ENCODE data around the gene OR52D1. TPM values are rescaled to one million over a fixed set of nuclear protein-coding genes. Genes with fewer than 3 reads are reported as not detected.

Gene OR52D1
- polyA plus RNA-seq, result not detected
- long read RNA-seq, donor 1, result 0 reads
- long read RNA-seq, donor 2, result 0 reads
- long read RNA-seq, donor 3, result 0 reads
- long read RNA-seq, donor 4, result 0 reads
- long read RNA-seq, donor 5, result 0 reads
- long read RNA-seq, donor 6, result 0 reads
- long read RNA-seq, donor 7, result 0 reads
- long read RNA-seq, donor 8, result 0 reads
- long read RNA-seq, donor 9, result 0 reads
- long read RNA-seq, donor 10, result 0 reads

GRCh38 chr11:5488385-5488784 lies at the start of gene OR52D1:
TSS of gene OR52D1 (plus strand) at chr11:5488685. CDS start at chr11:5488707, 22 bp downstream.
- no peak for DNase-seq
- no peak for FAIRE-seq
- Histone ChIP-seq H3K27ac (ENCODE audit: low read depth in 1 of 3, low read length in 2 of 3) (no peak within 1 kb of the TSS), H3K4me3 (ENCODE audit: low read depth in 1 of 3, low read length in 3 of 3) (no peak within 1 kb of the TSS), H3K27me3 (ENCODE audit: control insufficient read depth in 3 of 3, insufficient read depth in 3 of 3, low read length in 3 of 3) (no peaks in the 10 kb centered on the region), H3K9me3 (ENCODE audit: control insufficient read depth in 2 of 2, insufficient read depth in 1 of 2, low read depth in 1 of 2, low read length in 1 of 2) (no peaks in the 10 kb centered on the region), H3K4me1 (ENCODE audit: control insufficient read depth in 3 of 3, insufficient read depth in 2 of 3, low read depth in 1 of 3, low read length in 2 of 3) (no peaks in the 10 kb centered on the region), H3K36me3 (ENCODE audit: control insufficient read depth in 3 of 3, insufficient read depth in 2 of 3, low read depth in 1 of 3, low read length in 3 of 3) (no peaks in the 10 kb centered on the region)

DNA sequence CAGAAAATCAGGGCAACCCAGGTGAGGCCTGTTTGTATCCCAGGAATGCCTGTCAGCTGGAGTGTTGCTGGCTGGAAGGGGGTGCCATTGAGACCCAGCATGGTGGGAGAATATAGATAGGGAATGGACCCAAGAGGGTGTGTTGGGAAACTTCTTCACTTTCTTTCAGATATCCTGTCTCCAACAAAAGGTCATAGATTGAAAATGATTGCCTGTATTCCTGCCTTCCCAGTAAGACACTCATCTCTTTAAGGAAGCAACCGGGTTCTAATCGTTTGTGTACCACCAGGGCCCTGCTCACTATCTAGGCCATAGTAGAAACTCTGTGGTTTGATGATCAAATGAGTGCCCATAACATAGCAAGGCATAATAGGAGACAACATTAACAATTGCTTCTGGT lies 47.1 kb upstream of the OR52D1 start, which contains the start of gene OR51I1:
OR51I1 (minus strand) TSS at position 101 of the 400 bp plus-strand sequence; CDS start at position 101, 0 bp downstream.
- DNase-seq (no peak), FAIRE-seq (no peak)
- 28 to 37% (median 35%) methylated on average over 2 of the region's 2 CpGs for WGBS, 3 donors

DNA sequence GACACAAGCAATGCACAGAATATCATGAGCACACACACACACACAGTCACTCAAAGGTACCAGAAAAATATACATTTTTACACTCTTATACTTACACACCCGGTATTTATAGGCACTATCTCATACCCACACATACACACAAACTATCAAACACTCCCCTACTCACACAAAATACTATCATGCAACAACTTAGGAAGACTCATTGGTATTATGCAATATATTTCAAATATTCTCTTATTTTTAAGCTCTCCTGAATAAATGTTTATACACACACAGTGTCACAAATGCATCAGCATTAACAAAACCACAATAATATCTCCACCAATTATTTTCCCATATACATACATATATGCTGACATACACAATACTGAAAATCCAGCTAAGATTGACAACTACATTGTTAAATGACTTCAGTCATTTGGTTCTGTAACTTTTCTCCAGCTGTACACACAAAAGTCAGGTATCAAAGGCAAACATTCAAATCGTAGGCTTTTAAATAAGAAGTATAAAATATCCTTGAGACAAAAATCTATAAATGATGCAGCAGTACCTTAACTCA lies 44.6 kb upstream of the OR52D1 start:
- whole genome bisulfite sequencing, 3 donors, result 25 to 71% (median 39%) methylated on average over 2 of the region's 2 CpGs

More for the DNA sequence above, 47.1 kb upstream of the OR52D1 start, which contains the start of gene OR51I1:
- H3K36me3 ChIP-seq (ENCODE audit: control insufficient read depth in 3 of 3, insufficient read depth in 2 of 3, low read depth in 1 of 3, low read length in 3 of 3), result no peaks in the 10 kb centered on the region
- H3K9me3 ChIP-seq (ENCODE audit: control insufficient read depth in 2 of 2, insufficient read depth in 1 of 2, low read depth in 1 of 2, low read length in 1 of 2), result no peaks in the 10 kb centered on the region
- no peak within 1 kb of the TSS for H3K27ac ChIP-seq (ENCODE audit: low read depth in 1 of 3, low read length in 2 of 3)
- no peaks in the 10 kb centered on the region for H3K4me1 ChIP-seq (ENCODE audit: control insufficient read depth in 3 of 3, insufficient read depth in 2 of 3, low read depth in 1 of 3, low read length in 2 of 3)
- H3K4me3 ChIP-seq (ENCODE audit: low read depth in 1 of 3, low read length in 3 of 3), result no peak within 1 kb of the TSS
- H3K27me3 ChIP-seq (ENCODE audit: control insufficient read depth in 3 of 3, insufficient read depth in 3 of 3, low read length in 3 of 3), result peaks cover 0 to 2% (median 0%) of the 10 kb centered on the region in 3 donors

DNA sequence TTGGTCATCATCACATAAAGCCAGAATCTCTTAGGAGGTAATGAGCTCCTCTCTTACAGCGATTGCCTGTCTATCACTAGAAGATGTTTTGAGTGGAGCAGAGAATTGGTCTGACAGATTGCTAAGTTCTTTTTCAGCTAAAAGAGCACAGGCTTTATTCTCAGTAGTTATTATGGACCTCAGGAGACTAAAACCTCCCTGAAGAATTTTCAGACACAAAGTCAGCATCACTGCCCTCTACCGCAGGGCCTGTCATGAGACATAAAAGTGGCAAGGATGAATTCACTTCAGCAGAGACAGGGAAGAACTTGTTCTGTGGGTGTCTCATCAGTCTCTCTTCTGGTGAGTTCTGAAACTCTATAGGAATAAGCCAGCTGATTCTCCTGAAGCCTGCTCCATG lies 39.5 kb upstream of the OR52D1 start, which contains the start of gene OR51I2:
OR51I2 (plus strand) TSS at position 301 of the 400 bp plus-strand sequence. CDS start 4,166 bp downstream, outside the sequence.
- H3K9me3 ChIP-seq (ENCODE audit: control insufficient read depth in 2 of 2, insufficient read depth in 1 of 2, low read depth in 1 of 2, low read length in 1 of 2), result no peaks in the 10 kb centered on the region
- peaks cover 0 to 2% (median 0%) of the 10 kb centered on the region in 3 donors for H3K27me3 ChIP-seq (ENCODE audit: control insufficient read depth in 3 of 3, insufficient read depth in 3 of 3, low read length in 3 of 3)
- no peak within 1 kb of the TSS for H3K4me3 ChIP-seq (ENCODE audit: low read depth in 1 of 3, low read length in 3 of 3)
- no peaks in the 10 kb centered on the region for H3K4me1 ChIP-seq (ENCODE audit: control insufficient read depth in 3 of 3, insufficient read depth in 2 of 3, low read depth in 1 of 3, low read length in 2 of 3)
- H3K27ac ChIP-seq (ENCODE audit: low read depth in 1 of 3, low read length in 2 of 3), result no peak within 1 kb of the TSS
- 92 to 98% (median 95%) methylated on average over 2 of the region's 2 CpGs for WGBS, 3 donors
- FAIRE-seq (no peak), DNase-seq (no peak)
- no peaks in the 10 kb centered on the region for H3K36me3 ChIP-seq (ENCODE audit: control insufficient read depth in 3 of 3, insufficient read depth in 2 of 3, low read depth in 1 of 3, low read length in 3 of 3)

More for the DNA sequence above, 44.6 kb upstream of the OR52D1 start:
- Histone ChIP-seq H3K36me3 (ENCODE audit: control insufficient read depth in 3 of 3, insufficient read depth in 2 of 3, low read depth in 1 of 3, low read length in 3 of 3) (no peaks in the 10 kb centered on the region), H3K27me3 (ENCODE audit: control insufficient read depth in 3 of 3, insufficient read depth in 3 of 3, low read length in 3 of 3) (peaks cover 0 to 2% (median 0%) of the 10 kb centered on the region in 3 donors), H3K27ac (ENCODE audit: low read depth in 1 of 3, low read length in 2 of 3) (no peak overlapping the region), H3K4me1 (ENCODE audit: control insufficient read depth in 3 of 3, insufficient read depth in 2 of 3, low read depth in 1 of 3, low read length in 2 of 3) (no peaks in the 10 kb centered on the region), H3K4me3 (ENCODE audit: low read depth in 1 of 3, low read length in 3 of 3) (no peak overlapping the region), H3K9me3 (ENCODE audit: control insufficient read depth in 2 of 2, insufficient read depth in 1 of 2, low read depth in 1 of 2, low read length in 1 of 2) (no peaks in the 10 kb centered on the region)
- FAIRE-seq (no peak), DNase-seq (no peak)

DNA sequence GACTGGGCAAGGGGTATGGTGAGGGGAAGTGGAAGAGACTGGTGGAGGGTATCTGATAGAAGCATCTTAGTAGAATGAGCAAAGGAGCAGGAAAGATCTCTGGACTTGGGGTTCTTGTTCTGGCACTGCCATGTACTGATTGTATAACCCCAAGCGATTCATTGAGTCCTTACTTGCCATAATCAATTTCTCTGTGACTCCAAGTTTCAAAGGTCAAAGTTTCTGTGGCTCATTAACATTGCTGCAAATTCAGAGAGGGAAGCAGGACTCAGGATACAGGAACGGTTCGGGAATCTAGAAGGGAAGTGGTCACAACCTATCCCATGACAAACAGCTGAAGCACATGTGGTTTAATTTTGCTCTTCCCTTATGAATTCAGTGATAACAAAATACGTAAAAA lies 39.1 kb upstream of the OR52D1 start:
- H3K4me1 ChIP-seq (ENCODE audit: control insufficient read depth in 3 of 3, insufficient read depth in 2 of 3, low read depth in 1 of 3, low read length in 2 of 3), result no peaks in the 10 kb centered on the region
- peaks cover 0 to 2% (median 0%) of the 10 kb centered on the region in 3 donors for H3K27me3 ChIP-seq (ENCODE audit: control insufficient read depth in 3 of 3, insufficient read depth in 3 of 3, low read length in 3 of 3)
- H3K27ac ChIP-seq (ENCODE audit: low read depth in 1 of 3, low read length in 2 of 3), result no peak overlapping the region
- no peaks in the 10 kb centered on the region for H3K36me3 ChIP-seq (ENCODE audit: control insufficient read depth in 3 of 3, insufficient read depth in 2 of 3, low read depth in 1 of 3, low read length in 3 of 3)
- FAIRE-seq (no peak), DNase-seq (peak in 1 of 2 donors; percentile 12)
- WGBS, 3 donors, result 20 to 67% (median 43%) methylated on average over 4 of the region's 4 CpGs
- no peaks in the 10 kb centered on the region for H3K9me3 ChIP-seq (ENCODE audit: control insufficient read depth in 2 of 2, insufficient read depth in 1 of 2, low read depth in 1 of 2, low read length in 1 of 2)
- H3K4me3 ChIP-seq (ENCODE audit: low read depth in 1 of 3, low read length in 3 of 3), result no peak overlapping the region

DNA sequence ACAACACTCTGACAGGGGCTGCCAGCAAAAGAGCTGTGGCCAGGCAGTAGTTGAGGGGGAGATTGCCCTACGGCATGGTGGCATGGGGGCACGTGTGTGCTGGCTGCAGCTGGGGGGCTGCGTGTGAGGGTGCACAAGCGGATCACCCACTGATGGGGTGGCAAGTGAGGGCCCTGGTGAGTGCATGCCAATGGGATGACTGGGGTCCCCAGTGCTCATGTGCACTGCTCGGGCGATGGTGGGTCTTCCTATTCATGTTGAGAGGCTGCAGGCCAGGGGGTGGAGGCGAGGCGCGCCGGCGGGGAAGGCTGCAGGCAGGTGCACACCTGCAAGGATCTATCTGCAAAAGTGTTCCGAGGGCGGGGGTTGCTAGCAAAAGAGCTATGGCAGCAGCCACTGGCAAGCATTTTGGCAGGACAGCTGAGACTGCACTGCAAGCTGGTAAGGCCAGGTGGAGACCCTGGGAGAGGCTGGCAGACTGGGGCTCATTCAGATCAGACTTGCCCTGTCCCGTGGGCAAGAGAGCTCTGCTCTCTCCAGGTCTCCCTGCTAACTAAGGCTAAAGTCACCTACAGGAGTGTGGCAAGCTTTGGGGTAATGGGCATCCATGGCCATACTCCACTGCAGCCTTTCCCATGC lies 27.4 kb upstream of the OR52D1 start:
- WGBS, 3 donors, result 89 to 92% (median 90%) methylated on average over 14 of the region's 14 CpGs
- DNase-seq, result no peak
- H3K27ac ChIP-seq (ENCODE audit: low read depth in 1 of 3, low read length in 2 of 3), result no peak overlapping the region
- H3K4me1 ChIP-seq (ENCODE audit: control insufficient read depth in 3 of 3, insufficient read depth in 2 of 3, low read depth in 1 of 3, low read length in 2 of 3), result no peaks in the 10 kb centered on the region
- no peak for FAIRE-seq
- H3K36me3 ChIP-seq (ENCODE audit: control insufficient read depth in 3 of 3, insufficient read depth in 2 of 3, low read depth in 1 of 3, low read length in 3 of 3), result no peaks in the 10 kb centered on the region
- no peaks in the 10 kb centered on the region for H3K27me3 ChIP-seq (ENCODE audit: control insufficient read depth in 3 of 3, insufficient read depth in 3 of 3, low read length in 3 of 3)
- peaks cover 0 to 5% of the 10 kb centered on the region in 2 donors for H3K9me3 ChIP-seq (ENCODE audit: control insufficient read depth in 2 of 2, insufficient read depth in 1 of 2, low read depth in 1 of 2, low read length in 1 of 2)
- no peak overlapping the region for H3K4me3 ChIP-seq (ENCODE audit: low read depth in 1 of 3, low read length in 3 of 3)

- 12 to 48% (median 23%) methylated on average over 2 of the region's 2 CpGs for WGBS, 3 donors
These were observed 21.0 kb upstream of the OR52D1 start for GRCh38 chr11:5467527-5467926.

GRCh38 chr11:5473921-5474320 lies 14.6 kb upstream of the OR52D1 start:
- Histone ChIP-seq H3K4me1 (ENCODE audit: control insufficient read depth in 3 of 3, insufficient read depth in 2 of 3, low read depth in 1 of 3, low read length in 2 of 3) (no peaks in the 10 kb centered on the region), H3K27ac (ENCODE audit: low read depth in 1 of 3, low read length in 2 of 3) (no peak overlapping the region), H3K9me3 (ENCODE audit: control insufficient read depth in 2 of 2, insufficient read depth in 1 of 2, low read depth in 1 of 2, low read length in 1 of 2) (no peaks in the 10 kb centered on the region), H3K36me3 (ENCODE audit: control insufficient read depth in 3 of 3, insufficient read depth in 2 of 3, low read depth in 1 of 3, low read length in 3 of 3) (no peaks in the 10 kb centered on the region), H3K4me3 (ENCODE audit: low read depth in 1 of 3, low read length in 3 of 3) (no peak overlapping the region), H3K27me3 (ENCODE audit: control insufficient read depth in 3 of 3, insufficient read depth in 3 of 3, low read length in 3 of 3) (no peaks in the 10 kb centered on the region)
- DNase-seq (no peak), FAIRE-seq (no peak)

More at GRCh38 chr11:5467527-5467926, 21.0 kb upstream of the OR52D1 start:
- H3K4me1 ChIP-seq (ENCODE audit: control insufficient read depth in 3 of 3, insufficient read depth in 2 of 3, low read depth in 1 of 3, low read length in 2 of 3), result no peaks in the 10 kb centered on the region
- H3K27me3 ChIP-seq (ENCODE audit: control insufficient read depth in 3 of 3, insufficient read depth in 3 of 3, low read length in 3 of 3), result no peaks in the 10 kb centered on the region
- no peak overlapping the region for H3K27ac ChIP-seq (ENCODE audit: low read depth in 1 of 3, low read length in 2 of 3)
- FAIRE-seq, result no peak
- no peaks in the 10 kb centered on the region for H3K36me3 ChIP-seq (ENCODE audit: control insufficient read depth in 3 of 3, insufficient read depth in 2 of 3, low read depth in 1 of 3, low read length in 3 of 3)
- no peak overlapping the region for H3K4me3 ChIP-seq (ENCODE audit: low read depth in 1 of 3, low read length in 3 of 3)
- H3K9me3 ChIP-seq (ENCODE audit: control insufficient read depth in 2 of 2, insufficient read depth in 1 of 2, low read depth in 1 of 2, low read length in 1 of 2), result no peaks in the 10 kb centered on the region
- DNase-seq, result no peak
